ENCODE measurements around the gene ADISSP. TPM values are rescaled to one million over a fixed set of nuclear protein-coding genes. Genes with fewer than 3 reads are reported as not detected.

Gene ADISSP
- total and polyA plus RNA-seq, 2 of the 13 experiments (the other 11 are each of a cell fraction or from before 2014, with no cell fraction given), result 38.3 to 90.6 TPM

- 0 out of 2 replicates have a peak, but pooled peaks have one; percentile 4 for TF ChIP-seq CTCF (CRISPR knock-in tag; IDR thresholded peaks at IDR 0.05)
- no peak for TF ChIP-seq TIGD3 (CRISPR knock-in tag; IDR thresholded peaks at IDR 0.05; ENCODE audit: borderline replicate concordance)
- no peak for TF ChIP-seq DBP (CRISPR knock-in tag; IDR thresholded peaks at IDR 0.05; ENCODE audit: not compliant biosample characterization)
- peak; percentile 8; the same call in 1 of the 2 replicates for TF ChIP-seq ZNF710 (CRISPR knock-in tag; IDR thresholded peaks at IDR 0.05; ENCODE audit: borderline replicate concordance)
- TF ChIP-seq NFKBIZ (CRISPR knock-in tag; IDR thresholded peaks at IDR 0.05), result no peak
- peak; percentile 0 for TF ChIP-seq ZNF883 (CRISPR knock-in tag; IDR thresholded peaks at IDR 0.05; ENCODE audit: not compliant biosample characterization)
- peak; percentile 31; the same call in 1 of the 2 replicates for TF ChIP-seq ZNF607 (CRISPR knock-in tag; IDR thresholded peaks at IDR 0.05; ENCODE audit: borderline replicate concordance)
- no peak for TF ChIP-seq AKNA (CRISPR knock-in tag; IDR thresholded peaks at IDR 0.05; ENCODE audit: borderline replicate concordance)
- 0 out of 2 replicates have a peak, but pooled peaks have one; percentile 17 for TF ChIP-seq POLR2G (IDR thresholded peaks at IDR 0.05; ENCODE audit: low read depth, low read length)
- TF ChIP-seq MLXIP (CRISPR knock-in tag; IDR thresholded peaks at IDR 0.05; ENCODE audit: borderline replicate concordance), result no peak
- peak; percentile 1 for TF ChIP-seq RBM22 (optimal IDR thresholded peaks at IDR 0.05; ENCODE audit: low read length)
Measured at GRCh38 chr20:3783511-3784195, 16.1 kb upstream of the ADISSP start (continued).

Measured in HepG2 (cell line).